Memory B cell (primary cell): ENCODE results near the gene EXOC1L.
A peak's percentile ranks its signal among the peaks of the same experiment; 100 is the strongest.

Experiments
- ATAC-seq: fragments of 150-1000 bp; cut with Tn5 transposase; 2 replicates; pipeline ENCODE4 v1.10.0; 2021; ENCODE audit warnings: low read depth, mild to moderate bottlenecking, moderate library complexity
- DNase-seq, 2 donors: peaks; one replicate each; pipeline ENCODE4 v3.0.0; 2022; ENCODE audit warnings: low spot score in 2 of 2
- H3K27ac Mint-ChIP-seq: one replicate; pipeline ENCODE4 v1.8.0; 2022; ENCODE audit warnings: mild to moderate bottlenecking, moderate library complexity, mixed read lengths
- H3K27me3 Mint-ChIP-seq: one replicate; pipeline ENCODE4 v1.8.0; 2022; ENCODE audit warnings: mixed read lengths
- H3K36me3 Mint-ChIP-seq: one replicate; pipeline ENCODE4 v1.8.0; 2022; ENCODE audit warnings: mild to moderate bottlenecking, mixed read lengths
- H3K4me1 Mint-ChIP-seq: one replicate; pipeline ENCODE4 v1.8.0; 2022; ENCODE audit warnings: mixed read lengths
- H3K4me3 Mint-ChIP-seq: one replicate; pipeline ENCODE4 v1.8.0; 2022; ENCODE audit warnings: mild to moderate bottlenecking, moderate library complexity, mixed read lengths
- H3K9me3 Mint-ChIP-seq: one replicate; pipeline ENCODE4 v1.8.0; 2022; ENCODE audit warnings: mixed read lengths

Gene EXOC1L

DNA sequence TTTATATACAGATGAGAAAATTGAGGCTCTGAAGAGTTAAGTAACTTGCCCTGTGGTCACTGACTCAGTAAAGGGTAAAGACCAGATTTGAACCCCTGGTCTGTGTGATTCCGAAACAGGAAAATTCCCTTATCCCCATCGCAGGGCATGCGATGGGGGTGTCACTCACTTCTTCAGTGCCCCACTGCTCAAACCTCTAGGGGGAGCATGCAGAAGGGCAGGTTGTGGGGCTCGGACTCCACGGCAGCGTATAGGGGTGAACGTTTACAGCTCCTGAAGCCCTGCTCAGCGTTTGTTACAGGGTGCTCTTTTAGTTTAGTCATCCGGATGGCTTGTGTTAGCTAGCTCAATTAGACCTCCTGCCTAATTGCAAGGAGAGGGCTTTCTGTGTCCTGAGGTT lies 30.1 kb downstream of the EXOC1L start:
- peaks cover 3% of the 10 kb centered on the region for H3K4me1 Mint-ChIP-seq
- ATAC-seq (no peak), DNase-seq (no peak)
- no peaks in the 10 kb centered on the region for H3K9me3 Mint-ChIP-seq
- H3K27me3 Mint-ChIP-seq: peaks cover 1% of the 10 kb centered on the region
- H3K27ac Mint-ChIP-seq: no peak overlapping the region
- H3K36me3 Mint-ChIP-seq: no peaks in the 10 kb centered on the region
- no peak overlapping the region for H3K4me3 Mint-ChIP-seq

DNA sequence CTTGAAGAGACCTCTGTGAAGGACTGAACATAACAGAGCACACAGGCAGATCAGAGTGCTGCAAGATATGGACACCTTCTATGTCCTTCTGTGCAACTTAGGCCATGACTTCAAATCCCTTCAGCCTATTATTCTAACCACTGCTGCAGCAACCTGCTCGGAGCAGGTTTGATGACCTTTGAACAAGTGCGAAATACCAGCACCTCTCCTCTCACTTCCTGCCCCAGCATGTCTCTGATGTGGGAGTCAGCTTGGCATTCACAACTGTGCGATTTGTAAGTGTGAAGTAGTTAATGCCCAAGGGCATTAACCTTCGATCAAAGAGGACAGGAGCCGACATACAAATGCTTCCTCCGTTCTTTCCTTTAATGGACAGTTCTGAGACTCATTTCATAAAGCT lies 32.3 kb downstream of the EXOC1L start:
- H3K27ac Mint-ChIP-seq: no peak overlapping the region
- peaks cover 2% of the 10 kb centered on the region for H3K36me3 Mint-ChIP-seq
- no peak for ATAC-seq
- no peaks in the 10 kb centered on the region for H3K9me3 Mint-ChIP-seq
- DNase-seq: no peak
- no peak overlapping the region for H3K4me3 Mint-ChIP-seq
- H3K4me1 Mint-ChIP-seq: peaks cover 5% of the 10 kb centered on the region
- peaks cover 1% of the 10 kb centered on the region for H3K27me3 Mint-ChIP-seq

DNA sequence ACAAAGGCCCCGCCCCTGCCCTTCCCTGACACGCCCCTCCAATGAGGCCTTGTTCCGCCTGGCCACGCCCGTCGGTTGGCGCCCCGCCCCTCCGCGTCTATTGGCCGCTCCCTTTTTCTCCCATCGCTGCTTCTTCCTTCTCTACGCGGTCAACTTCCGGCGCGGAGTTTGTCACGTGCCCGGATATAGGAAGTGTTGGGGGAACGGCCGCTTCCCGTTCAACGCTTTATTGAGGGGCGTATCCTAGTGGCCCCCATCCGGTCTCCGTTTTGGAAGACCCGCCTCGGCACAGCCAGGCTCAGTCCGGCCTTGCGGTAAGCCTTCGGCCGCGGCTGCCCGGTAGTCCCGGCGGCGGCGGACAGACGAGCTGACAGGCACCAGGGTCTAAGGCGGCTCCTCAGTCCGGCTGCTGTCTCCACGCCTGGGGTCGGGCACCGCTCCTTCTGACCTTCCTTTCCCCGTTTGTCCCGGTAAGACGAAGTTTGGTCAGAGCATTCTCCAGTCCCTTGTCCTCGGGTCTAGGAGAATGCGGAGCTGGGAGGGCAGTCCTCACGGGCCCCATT lies 34.0 kb downstream of the EXOC1L start, which contains the start of gene EXOC1:
TSS of gene EXOC1 (plus strand) at position 165 of the 563 bp plus-strand sequence. CDS start 4,676 bp downstream, outside the sequence.
- peaks cover 5% of the 10 kb centered on the region for H3K36me3 Mint-ChIP-seq
- H3K27ac Mint-ChIP-seq: no peak within 1 kb of the TSS
- H3K4me1 Mint-ChIP-seq: peaks cover 5% of the 10 kb centered on the region
- H3K9me3 Mint-ChIP-seq: no peaks in the 10 kb centered on the region
- peak; percentile 94 to 95 for DNase-seq
- H3K27me3 Mint-ChIP-seq: peaks cover 1% of the 10 kb centered on the region
- peak; percentile 96 for ATAC-seq
- H3K4me3 Mint-ChIP-seq: no peak within 1 kb of the TSS

DNA sequence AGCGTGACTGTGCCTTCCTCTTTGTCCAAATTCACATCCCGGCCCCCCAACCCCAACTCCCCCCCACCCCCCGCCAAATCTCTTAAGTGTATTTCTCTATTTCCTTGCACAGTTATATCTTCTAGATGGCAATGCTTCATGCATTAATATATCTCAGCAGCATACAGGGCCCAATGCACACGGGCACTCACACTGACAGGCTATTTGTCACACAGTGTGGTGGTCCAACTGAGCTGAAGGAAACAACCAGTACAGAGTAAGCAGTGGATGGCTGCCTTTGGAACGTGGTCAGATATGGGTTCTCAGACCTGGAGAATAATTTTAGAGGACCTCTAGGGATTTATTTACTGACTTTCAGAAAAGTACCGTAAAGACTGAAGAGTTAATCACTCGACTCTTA lies 34.5 kb downstream of the EXOC1L start:
- Mint-ChIP-seq H3K27me3 (peaks cover 1% of the 10 kb centered on the region), H3K27ac (no peak overlapping the region), H3K4me1 (peaks cover 5% of the 10 kb centered on the region), H3K36me3 (peaks cover 5% of the 10 kb centered on the region), H3K9me3 (no peaks in the 10 kb centered on the region), H3K4me3 (no peak overlapping the region)
- DNase-seq (no peak), ATAC-seq (no peak)

DNA sequence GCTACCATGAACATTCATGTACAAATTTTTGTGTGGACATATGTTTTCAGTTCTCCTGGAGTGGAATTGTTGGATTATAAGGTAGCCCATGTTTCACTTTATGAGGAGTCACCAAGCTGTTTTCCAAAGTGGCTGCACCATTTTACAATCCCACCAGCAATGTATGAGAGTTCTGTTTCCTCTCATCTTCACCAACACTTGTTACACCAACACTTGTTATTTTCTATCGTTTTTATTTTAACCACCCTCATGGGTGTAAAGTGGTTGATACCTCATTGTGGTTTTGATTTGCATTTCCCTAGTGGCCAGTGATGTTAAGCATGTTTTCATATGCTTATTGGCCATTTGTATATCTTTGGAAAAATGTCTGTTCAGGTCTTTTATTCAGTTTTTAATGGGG lies 38.0 kb downstream of the EXOC1L start:
- H3K4me3 Mint-ChIP-seq: no peak overlapping the region
- peaks cover 5% of the 10 kb centered on the region for H3K4me1 Mint-ChIP-seq
- H3K27ac Mint-ChIP-seq: no peak overlapping the region
- DNase-seq (no peak), ATAC-seq (no peak)
- no peaks in the 10 kb centered on the region for H3K27me3 Mint-ChIP-seq
- H3K36me3 Mint-ChIP-seq: peaks cover 14% of the 10 kb centered on the region
- no peaks in the 10 kb centered on the region for H3K9me3 Mint-ChIP-seq

DNA sequence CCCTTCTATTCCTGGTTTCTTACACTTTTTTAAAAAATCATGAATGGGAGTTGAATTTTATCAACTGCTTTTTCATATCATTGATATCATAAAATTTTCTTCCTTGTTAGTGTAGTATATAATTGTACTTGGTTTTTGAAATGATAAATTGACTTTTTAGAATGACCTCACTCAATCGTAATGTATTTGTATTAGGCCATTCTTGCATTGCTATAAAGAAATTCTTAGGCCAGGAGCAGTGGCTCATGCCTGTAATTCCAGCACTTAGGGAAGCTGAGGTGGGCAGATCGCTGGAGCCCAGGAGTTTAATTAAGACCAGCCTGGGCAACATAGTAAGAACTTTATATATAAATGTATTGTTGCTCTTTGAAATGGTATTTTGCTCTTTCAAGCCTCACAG lies 40.1 kb downstream of the EXOC1L start:
- no peak overlapping the region for H3K4me3 Mint-ChIP-seq
- H3K27me3 Mint-ChIP-seq: no peaks in the 10 kb centered on the region
- H3K9me3 Mint-ChIP-seq: no peaks in the 10 kb centered on the region
- peaks cover 16% of the 10 kb centered on the region for H3K36me3 Mint-ChIP-seq
- no peak for ATAC-seq
- DNase-seq: no peak
- H3K27ac Mint-ChIP-seq: no peak overlapping the region
- H3K4me1 Mint-ChIP-seq: peaks cover 4% of the 10 kb centered on the region

DNA sequence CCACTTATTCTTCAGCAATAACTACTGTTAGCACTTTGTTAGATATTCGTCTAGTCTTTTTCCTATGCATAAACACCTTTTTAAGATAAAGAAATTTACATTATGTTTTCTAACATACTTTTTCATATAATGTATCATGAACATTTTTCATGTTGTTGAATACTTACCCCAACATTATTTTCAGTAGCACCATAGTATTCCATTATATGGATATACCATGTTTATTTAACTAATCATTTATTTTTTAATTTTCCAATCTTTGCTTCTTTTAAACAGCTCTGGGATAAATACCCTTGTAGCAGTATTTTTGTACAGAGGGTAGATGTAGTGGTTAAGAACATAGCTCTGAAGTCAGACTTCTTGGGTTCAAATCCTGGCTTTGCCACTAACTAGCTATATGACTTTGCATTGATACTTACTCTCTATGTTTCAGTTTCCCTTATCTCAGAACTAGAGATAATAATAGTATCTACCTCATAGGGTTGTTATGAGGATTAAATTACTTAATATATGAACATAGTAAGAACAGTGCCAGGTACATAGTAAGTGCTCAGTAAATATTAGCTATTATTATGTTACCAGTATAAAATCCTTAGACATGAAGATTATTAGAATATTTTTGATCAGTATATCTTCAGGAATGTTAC lies 45.1 kb downstream of the EXOC1L start:
- DNase-seq: no peak
- Mint-ChIP-seq H3K4me1 (peaks cover 7% of the 10 kb centered on the region), H3K27me3 (no peaks in the 10 kb centered on the region), H3K9me3 (no peaks in the 10 kb centered on the region), H3K4me3 (no peak overlapping the region), H3K27ac (no peak overlapping the region), H3K36me3 (peaks cover 23% of the 10 kb centered on the region)
- ATAC-seq: no peak

DNA sequence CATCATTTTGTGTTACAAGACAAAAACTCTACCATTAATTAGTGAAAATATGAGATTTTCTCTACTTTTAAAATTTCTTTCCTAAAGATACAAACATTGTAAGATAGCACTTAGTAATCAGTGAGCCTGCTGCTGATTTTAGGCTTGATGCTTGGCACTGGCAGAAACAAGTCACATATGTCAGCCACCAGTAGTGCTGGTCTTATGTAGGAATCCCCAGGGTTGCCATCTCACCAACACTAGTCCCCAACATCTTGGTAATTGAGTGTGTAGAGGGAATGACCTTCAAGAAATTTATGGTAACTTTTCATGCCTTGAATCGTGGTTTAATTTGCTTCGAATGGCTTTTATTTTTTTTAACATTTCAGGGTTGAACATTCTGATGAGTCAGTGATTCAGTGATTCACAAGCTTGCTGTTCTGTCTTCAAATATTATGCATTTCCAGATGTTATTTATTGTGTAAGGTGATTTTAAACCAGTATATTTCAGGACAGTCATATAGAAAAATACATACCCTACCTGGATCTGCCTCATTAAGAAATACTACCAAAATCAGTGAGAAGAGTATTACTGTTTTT lies 45.7 kb downstream of the EXOC1L start:
- Mint-ChIP-seq H3K9me3 (no peaks in the 10 kb centered on the region), H3K27ac (no peak overlapping the region), H3K27me3 (no peaks in the 10 kb centered on the region), H3K36me3 (peaks cover 22% of the 10 kb centered on the region), H3K4me1 (peaks cover 7% of the 10 kb centered on the region), H3K4me3 (no peak overlapping the region)
- ATAC-seq: no peak
- DNase-seq: no peak

DNA sequence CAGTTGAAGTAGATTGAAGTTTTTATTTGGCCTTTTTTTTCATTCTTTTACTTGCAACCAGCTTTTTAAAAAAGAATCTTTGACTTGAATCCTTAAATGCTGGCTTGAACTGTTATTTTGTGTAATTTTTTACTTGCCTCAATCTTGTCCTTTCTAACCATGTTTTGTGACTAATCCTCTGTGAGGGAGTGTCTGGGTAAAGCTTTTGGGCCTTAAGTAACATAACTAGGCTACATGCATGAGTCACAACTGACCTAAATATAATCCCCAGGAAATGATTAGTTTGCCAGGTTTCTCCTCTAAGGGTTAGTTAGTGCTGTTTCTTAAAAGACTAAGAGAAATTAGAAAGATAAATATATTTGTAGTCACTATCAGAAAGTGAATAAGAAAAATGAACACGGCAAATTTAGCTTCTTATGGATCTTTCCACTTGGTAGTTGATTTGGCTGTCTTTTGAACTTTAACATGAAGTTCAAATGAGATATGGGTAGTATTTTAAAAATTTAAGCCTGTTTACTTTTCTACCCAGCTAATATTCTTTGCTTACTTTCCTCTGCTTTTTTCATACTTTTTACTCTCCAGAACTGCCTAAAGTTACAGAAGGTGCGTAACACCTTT lies 46.8 kb downstream of the EXOC1L start:
- ATAC-seq (no peak), DNase-seq (no peak)
- H3K36me3 Mint-ChIP-seq: peaks cover 23% of the 10 kb centered on the region
- no peak overlapping the region for H3K4me3 Mint-ChIP-seq
- H3K27me3 Mint-ChIP-seq: no peaks in the 10 kb centered on the region
- no peaks in the 10 kb centered on the region for H3K9me3 Mint-ChIP-seq
- H3K27ac Mint-ChIP-seq: peak overlapping the region; percentile 71
- peaks cover 7% of the 10 kb centered on the region for H3K4me1 Mint-ChIP-seq

DNA sequence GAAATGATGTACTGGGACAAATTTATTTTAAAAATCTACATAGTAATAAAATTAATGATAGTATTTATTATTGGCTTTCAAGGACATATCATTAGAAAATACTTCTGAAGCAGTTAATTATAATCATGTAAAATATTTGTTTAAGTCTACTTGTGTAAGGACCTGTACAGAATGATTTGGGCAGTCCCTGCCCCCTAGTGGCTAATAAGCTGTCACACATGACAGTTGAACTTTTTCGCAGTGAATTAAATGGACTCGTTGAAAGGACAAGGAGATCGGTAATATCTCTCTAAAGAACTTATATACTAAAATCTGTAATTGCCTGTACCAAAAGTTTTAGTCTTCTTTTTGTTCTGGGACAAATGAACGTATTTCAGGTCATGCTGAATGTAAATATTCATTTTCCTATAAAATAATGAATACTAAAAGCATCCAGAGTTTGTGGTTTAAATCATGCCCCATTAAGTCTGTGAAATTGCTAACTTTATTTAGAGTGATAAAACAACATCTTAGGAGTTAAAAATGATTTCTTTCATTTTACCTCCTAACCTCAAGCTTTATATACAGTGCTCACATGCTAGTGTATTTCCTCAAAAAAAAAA lies 47.5 kb downstream of the EXOC1L start:
- no peaks in the 10 kb centered on the region for H3K27me3 Mint-ChIP-seq
- H3K4me3 Mint-ChIP-seq: no peak overlapping the region
- H3K4me1 Mint-ChIP-seq: peaks cover 7% of the 10 kb centered on the region
- DNase-seq (peak in 1 of 2 donors; percentile 20), ATAC-seq (peak; percentile 81)
- H3K27ac Mint-ChIP-seq: peak overlapping the region; percentile 2
- H3K9me3 Mint-ChIP-seq: no peaks in the 10 kb centered on the region
- H3K36me3 Mint-ChIP-seq: peaks cover 20% of the 10 kb centered on the region

DNA sequence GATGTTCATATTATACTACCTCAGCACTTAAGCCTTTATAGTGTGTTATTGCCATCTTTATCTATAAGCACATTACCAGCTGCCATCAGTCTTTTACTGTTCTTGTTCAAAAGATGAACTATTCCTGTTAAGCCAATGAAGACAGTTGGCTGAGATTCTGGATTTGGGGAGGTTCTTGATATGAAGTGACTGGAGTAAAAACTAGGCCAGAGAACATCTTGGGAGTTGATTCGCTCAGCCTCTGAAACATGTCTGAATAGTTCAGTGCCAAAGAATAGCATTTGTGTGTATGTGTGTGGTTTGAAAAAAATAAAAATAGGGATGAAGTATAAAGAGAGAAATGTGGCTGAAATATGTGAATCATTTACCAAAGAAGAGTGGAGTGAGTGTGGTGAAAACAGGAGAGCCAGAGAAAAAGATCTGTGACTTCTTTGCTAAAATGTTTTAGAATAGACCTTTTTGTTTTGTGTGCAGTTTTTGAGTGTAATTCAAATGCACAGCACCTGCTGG lies 49.0 kb downstream of the EXOC1L start:
- no peak overlapping the region for H3K4me3 Mint-ChIP-seq
- H3K27me3 Mint-ChIP-seq: no peaks in the 10 kb centered on the region
- peaks cover 5% of the 10 kb centered on the region for H3K4me1 Mint-ChIP-seq
- DNase-seq: no peak
- no peak for ATAC-seq
- peak overlapping the region; percentile 24 for H3K27ac Mint-ChIP-seq
- peaks cover 20% of the 10 kb centered on the region for H3K36me3 Mint-ChIP-seq
- H3K9me3 Mint-ChIP-seq: no peaks in the 10 kb centered on the region

DNA sequence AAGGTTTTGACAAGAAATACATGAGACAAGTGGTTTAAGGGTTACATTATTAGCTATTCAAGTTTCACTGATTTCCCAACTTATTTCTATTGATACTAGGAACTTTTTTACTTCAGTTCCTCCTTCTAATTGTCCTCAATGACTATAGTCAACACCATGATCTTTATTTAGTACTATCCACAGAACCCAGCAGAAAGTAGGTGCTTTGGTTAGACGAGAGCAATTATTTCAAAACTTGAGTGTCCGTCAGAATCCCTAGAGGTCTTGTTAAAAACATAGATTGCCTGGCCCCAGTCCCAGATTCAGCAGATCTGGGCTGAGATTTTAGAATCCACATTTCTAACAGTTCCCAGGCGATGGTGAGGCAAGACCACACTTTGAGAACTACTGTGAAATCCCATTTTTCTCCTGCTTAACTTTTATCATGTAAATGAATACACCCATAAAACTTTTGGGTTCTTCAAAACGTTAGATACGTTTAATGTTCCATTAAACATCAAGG lies 51.8 kb downstream of the EXOC1L start:
- Mint-ChIP-seq H3K4me3 (no peak overlapping the region), H3K27me3 (no peaks in the 10 kb centered on the region), H3K36me3 (peaks cover 21% of the 10 kb centered on the region), H3K27ac (no peak overlapping the region), H3K4me1 (peaks cover 5% of the 10 kb centered on the region), H3K9me3 (no peaks in the 10 kb centered on the region)
- ATAC-seq: no peak
- no peak for DNase-seq

DNA sequence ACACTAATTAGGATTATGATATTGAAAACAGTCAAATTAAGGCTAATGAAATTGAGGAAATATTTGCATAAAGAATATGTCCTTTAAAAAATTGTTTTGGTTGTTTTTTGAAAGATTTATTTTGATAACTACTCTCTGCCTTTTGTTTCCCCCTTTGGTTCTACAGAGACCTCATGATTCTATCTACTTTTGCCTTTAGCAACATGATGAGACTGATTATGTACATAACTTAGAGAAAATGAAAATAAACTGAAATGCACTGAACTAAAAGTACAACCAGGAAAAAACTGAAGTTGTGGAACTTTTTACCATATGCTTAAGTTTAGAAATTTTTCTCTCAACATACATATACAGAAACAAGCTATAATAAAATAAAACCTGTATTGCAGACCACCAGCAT lies 55.2 kb downstream of the EXOC1L start:
- H3K4me1 Mint-ChIP-seq: no peaks in the 10 kb centered on the region
- H3K4me3 Mint-ChIP-seq: no peak overlapping the region
- H3K27me3 Mint-ChIP-seq: no peaks in the 10 kb centered on the region
- ATAC-seq (no peak), DNase-seq (no peak)
- peaks cover 24% of the 10 kb centered on the region for H3K36me3 Mint-ChIP-seq
- H3K9me3 Mint-ChIP-seq: no peaks in the 10 kb centered on the region
- no peak overlapping the region for H3K27ac Mint-ChIP-seq

DNA sequence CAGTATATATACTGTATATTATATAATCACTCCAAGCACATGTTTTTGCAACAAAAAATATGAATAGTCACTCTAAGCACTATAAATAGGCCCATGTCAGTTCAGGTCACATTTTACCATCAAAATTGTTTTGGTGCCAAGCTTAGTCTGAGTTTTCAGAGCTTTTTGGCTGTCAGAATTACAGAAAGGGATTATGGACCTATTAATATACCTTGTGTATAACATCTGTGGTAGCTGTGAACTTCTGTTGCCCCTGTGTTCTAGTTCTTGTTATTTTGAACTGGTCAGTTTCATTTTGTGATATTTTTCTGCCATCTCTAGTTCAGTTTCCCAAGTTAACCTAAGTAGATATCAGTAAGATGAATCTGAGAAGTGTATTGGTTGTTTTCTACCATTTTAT lies 56.8 kb downstream of the EXOC1L start:
- no peak for ATAC-seq
- Mint-ChIP-seq H3K4me1 (no peaks in the 10 kb centered on the region), H3K4me3 (no peak overlapping the region), H3K27ac (no peak overlapping the region), H3K27me3 (no peaks in the 10 kb centered on the region), H3K36me3 (peaks cover 27% of the 10 kb centered on the region), H3K9me3 (no peaks in the 10 kb centered on the region)
- DNase-seq: no peak
